Esophagus muscularis mucosa (tissue), 4 donors: ENCODE results near the gene PDGFB. TPM values are rescaled to one million over a fixed set of nuclear protein-coding genes. Genes with fewer than 3 reads are reported as not detected.

Experiments
- DNase-seq: peaks from one replicate; pipeline ENCODE4 v3.0.0-alpha.2; 2017; ENCODE audit errors: extremely low spot score
- H3K27ac ChIP-seq, 4 donors: fragments of 200-600 bp; sonication (generic); replicated peaks in 1 of 4; 1 replicate in 3 of 4; 2 replicates in 1 of 4; pipeline ENCODE4 v1.5.1; 2016 to 2019; ENCODE audit warnings: mild to moderate bottlenecking in 1 of 4
- H3K27me3 ChIP-seq, 4 donors: fragments of 200-600 bp; sonication (generic); one replicate each; pipeline versions ENCODE4 v1.5.1 to v1.6.0; 2016 to 2019
- H3K36me3 ChIP-seq, 4 donors: fragments of 200-600 bp; sonication (generic); one replicate each; pipeline ENCODE4 v1.5.1; 2016 to 2019
- H3K4me1 ChIP-seq, 4 donors: fragments of 200-600 bp; sonication (generic); one replicate each; pipeline ENCODE4 v1.5.1; 2016 to 2019
- H3K4me3 ChIP-seq, 4 donors: fragments of 200-600 bp; sonication (generic); 1 replicate in 2 of 4; 2 replicates in 2 of 4; pipeline ENCODE4 v1.5.1; 2016 to 2019; ENCODE audit warnings: mild to moderate bottlenecking in 4 of 4, moderate library complexity in 1 of 4
- H3K9me3 ChIP-seq, 4 donors: fragments of 200-600 bp; sonication (generic); 1 replicate in 3 of 4; 2 replicates in 1 of 4; pipeline ENCODE4 v1.5.1; 2016 to 2019
- CTCF ChIP-seq, 3 experiments: fragments of 200-600 bp in 2 of 3; fragments of 450-650 bp in 1 of 3; sonication (generic) in 2 of 3; IDR thresholded peaks; one replicate each; pipeline ENCODE4 v1.5.1; 2017 to 2019; ENCODE audit warnings: antibody characterized with exemption in 3 of 3, mild to moderate bottlenecking in 2 of 3, moderate library complexity in 1 of 3
- EP300 ChIP-seq: sonication (generic); formaldehyde crosslinking; IDR thresholded peaks from one replicate; pipeline ENCODE4 v1.6.1; 2017; ENCODE audit warnings: antibody characterized with exemption
- POLR2A ChIP-seq: fragments of 450-650 bp; IDR thresholded peaks from one replicate; pipeline ENCODE4 v1.6.1; 2017; ENCODE audit warnings: antibody characterized with exemption, moderate library complexity, mild to moderate bottlenecking, low read depth
- POLR2AphosphoS5 ChIP-seq, 2 donors: sonication (generic); formaldehyde crosslinking; IDR thresholded peaks; one replicate each; pipeline ENCODE4 v1.6.1; 2017; ENCODE audit warnings: antibody characterized with exemption in 2 of 2
- WGBS: methylation state at CpG from one replicate; pipeline ENCODE4 v1.1.5; 2018; 5-methylcytosine and 5-hydroxymethylcytosine counted together
- intact Hi-C: fragments of 100-400 bp; cut with DNase I; formaldehyde crosslinking; loops from one replicate; pipeline ENCODE4 v1.15.1; 2023
- total RNA-seq, 4 donors: library from RNA; depleted of rRNA; stranded (reverse); fragments of >200 nt; gene quantifications; one replicate each; pipeline versions ENCODE4 v1.1.0 to v1.2.1, GENCODE V29; 2016

Gene PDGFB
- total RNA-seq, 4 donors from 2014 or later, result 12.3 to 25.4 (median 18.8) TPM

- H3K4me1 ChIP-seq, result peaks cover 16 to 41% (median 28%) of the 10 kb centered on the region in 4 donors
- peak overlapping the region in 1 of 4 donors; percentile 37 for H3K27ac ChIP-seq
- TF ChIP-seq POLR2A (no peak), CTCF (IDR thresholded peaks at IDR 0.05) (no peak), EP300 (no peak), POLR2AphosphoS5 (IDR thresholded peaks at IDR 0.05) (no peak)
- H3K27me3 ChIP-seq, result peaks cover 0 to 16% (median 0%) of the 10 kb centered on the region in 4 donors
- intact Hi-C loops, result no loop called here
- H3K9me3 ChIP-seq, result no peaks in the 10 kb centered on the region
- WGBS, result 43% methylated on average over 11 of the region's 13 CpGs
- H3K36me3 ChIP-seq, result no peaks in the 10 kb centered on the region
- no peak for DNase-seq
- no peak overlapping the region for H3K4me3 ChIP-seq
These were observed 33.3 kb upstream of the PDGFB start for GRCh38 chr22:39278040-39278439.

GRCh38 chr22:39277142-39277607 lies 32.4 kb upstream of the PDGFB start:
- Histone ChIP-seq H3K36me3 (no peaks in the 10 kb centered on the region), H3K27ac (no peak overlapping the region), H3K27me3 (peaks cover 0 to 16% (median 0%) of the 10 kb centered on the region in 4 donors), H3K4me1 (peaks cover 8 to 34% (median 20%) of the 10 kb centered on the region in 4 donors), H3K4me3 (no peak overlapping the region), H3K9me3 (no peaks in the 10 kb centered on the region)
- whole genome bisulfite sequencing, result 72% methylated on average over 6 of the region's 6 CpGs
- no peak for TF ChIP-seq POLR2A
- no peak for TF ChIP-seq POLR2AphosphoS5 (IDR thresholded peaks at IDR 0.05)
- TF ChIP-seq EP300, result no peak
- no peak for TF ChIP-seq CTCF (IDR thresholded peaks at IDR 0.05)
- no peak for DNase-seq
- intact Hi-C loops, result no loop called here

GRCh38 chr22:39276440-39277141 lies 31.8 kb upstream of the PDGFB start:
- Histone ChIP-seq H3K9me3 (no peaks in the 10 kb centered on the region), H3K36me3 (no peaks in the 10 kb centered on the region), H3K4me3 (no peak overlapping the region), H3K27me3 (peaks cover 0 to 16% (median 0%) of the 10 kb centered on the region in 4 donors), H3K4me1 (peaks cover 8 to 28% (median 16%) of the 10 kb centered on the region in 4 donors), H3K27ac (no peak overlapping the region)
- no peak for DNase-seq
- intact Hi-C loops, result no loop called here
- WGBS, result 83% methylated on average over 12 of the region's 12 CpGs
- no peak for TF ChIP-seq CTCF (IDR thresholded peaks at IDR 0.05)
- TF ChIP-seq EP300, result no peak
- TF ChIP-seq POLR2AphosphoS5 (IDR thresholded peaks at IDR 0.05), result no peak
- no peak for TF ChIP-seq POLR2A

GRCh38 chr22:39275814-39276439 lies 31.1 kb upstream of the PDGFB start:
- Histone ChIP-seq H3K36me3 (no peaks in the 10 kb centered on the region), H3K27ac (no peak overlapping the region), H3K4me3 (no peak overlapping the region), H3K27me3 (peaks cover 0 to 16% (median 0%) of the 10 kb centered on the region in 4 donors), H3K4me1 (peaks cover 8 to 28% (median 15%) of the 10 kb centered on the region in 4 donors), H3K9me3 (no peaks in the 10 kb centered on the region)
- WGBS, result 90% methylated on average over 9 of the region's 9 CpGs
- intact Hi-C loops, result no loop called here
- DNase-seq, result no peak
- no peak for TF ChIP-seq POLR2AphosphoS5 (IDR thresholded peaks at IDR 0.05)
- no peak for TF ChIP-seq POLR2A
- no peak for TF ChIP-seq EP300
- TF ChIP-seq CTCF (IDR thresholded peaks at IDR 0.05), result no peak
